Glomerular endothelial cell (primary cell): ENCODE results near the gene RRAGA. TPM values are rescaled to one million over a fixed set of nuclear protein-coding genes. Genes with fewer than 3 reads are reported as not detected.
"Not testable (repeated sequence)": the region's sequence is repeated elsewhere in the genome, so short reads cannot be mapped to it uniquely, and the experiment has no call there.

ENCODE experiments used
- DNase-seq: peaks from one replicate; pipeline ENCODE4 v3.0.0-alpha.2; 2011; ENCODE audit warnings: low read depth, low spot score; ENCODE audit errors: extremely low read depth
- total RNA-seq: library from RNA; depleted of rRNA; stranded (reverse); fragments of >200 nt; gene quantifications from 2 replicates; pipeline ENCODE4 v1.2.3, GENCODE V29; 2015

RRAGA gene
- total RNA-seq, 1 donor from 2014 or later = 76.7 TPM

DNA sequence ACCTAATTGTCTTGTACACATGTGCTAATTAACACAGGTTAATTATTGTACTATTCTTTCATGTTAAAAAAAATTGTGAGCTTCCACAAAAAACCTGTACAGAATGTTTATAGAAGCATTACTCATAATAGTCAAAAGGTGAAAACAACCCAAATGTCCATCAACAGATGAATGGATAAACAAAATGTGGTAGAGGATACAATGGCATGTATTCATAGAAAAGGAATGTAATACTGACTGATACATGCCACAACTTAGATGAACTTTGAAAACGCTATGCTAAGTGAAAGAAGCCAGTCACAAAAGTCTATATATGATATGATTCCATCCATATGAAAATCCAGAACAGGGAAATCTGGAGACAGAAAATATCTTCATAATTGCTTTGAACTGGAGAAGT, 25.6 kb downstream of the RRAGA start:
- DNase-seq = no peak

DNA sequence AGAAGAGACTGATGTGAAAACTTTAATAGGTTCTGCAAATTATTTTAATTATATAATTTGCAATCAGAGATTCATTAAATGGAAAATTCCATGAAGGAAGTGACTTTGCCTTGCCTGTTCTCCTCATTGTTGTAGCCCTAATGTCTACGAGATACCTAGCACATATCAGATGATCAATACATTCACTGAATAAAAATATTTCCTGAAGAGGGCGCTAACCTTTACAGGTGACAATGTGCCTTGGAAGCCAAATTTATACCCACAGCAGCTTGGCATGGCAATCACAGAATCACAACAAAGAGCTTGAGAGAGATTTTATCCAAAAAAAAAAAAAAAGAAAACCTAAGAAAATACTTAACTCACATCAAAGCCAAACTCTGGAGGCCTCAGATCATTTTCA, 36.1 kb downstream of the RRAGA start:
- no peak for DNase-seq

DNA sequence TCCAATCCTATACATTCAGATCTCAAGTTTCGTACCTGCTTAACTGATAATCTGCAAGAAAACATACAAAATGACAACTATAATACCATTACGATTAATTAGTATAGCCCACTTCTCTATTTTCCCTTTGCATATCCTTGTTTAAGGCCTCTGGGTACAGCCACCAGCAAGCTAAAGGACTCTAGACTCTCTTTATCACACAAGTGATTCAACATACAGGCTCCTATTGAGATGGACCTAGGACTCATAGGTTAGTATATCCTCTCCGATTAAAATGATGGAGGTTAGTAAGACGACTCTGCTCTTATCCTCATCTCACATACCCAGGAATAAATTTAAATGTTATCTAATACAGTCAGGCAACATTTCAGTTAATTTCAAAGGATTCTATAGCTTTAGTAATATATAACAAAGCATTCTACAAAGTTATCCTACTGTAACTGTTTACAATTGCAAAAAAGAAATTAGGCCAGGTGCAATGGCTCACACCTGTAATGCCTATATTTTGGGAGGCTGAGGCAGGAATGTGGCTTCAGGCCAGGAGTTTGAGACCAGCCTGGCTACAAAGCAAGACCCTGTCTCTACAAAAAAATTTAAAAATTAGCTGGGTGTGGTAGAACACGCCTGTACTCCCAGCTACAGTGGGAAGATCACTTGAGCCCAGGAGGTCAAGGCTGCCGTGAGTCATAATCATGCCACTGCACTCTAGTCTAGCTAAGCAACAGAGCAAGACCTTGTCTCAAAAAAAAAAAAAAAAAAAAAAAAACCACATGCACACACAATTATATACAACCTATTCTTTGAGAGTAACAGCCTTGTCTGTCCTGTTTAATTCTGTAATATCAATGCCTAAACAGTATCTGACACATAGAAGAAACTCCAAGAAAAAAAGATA, 38.1 kb downstream of the RRAGA start:
- no peak for DNase-seq

DNA sequence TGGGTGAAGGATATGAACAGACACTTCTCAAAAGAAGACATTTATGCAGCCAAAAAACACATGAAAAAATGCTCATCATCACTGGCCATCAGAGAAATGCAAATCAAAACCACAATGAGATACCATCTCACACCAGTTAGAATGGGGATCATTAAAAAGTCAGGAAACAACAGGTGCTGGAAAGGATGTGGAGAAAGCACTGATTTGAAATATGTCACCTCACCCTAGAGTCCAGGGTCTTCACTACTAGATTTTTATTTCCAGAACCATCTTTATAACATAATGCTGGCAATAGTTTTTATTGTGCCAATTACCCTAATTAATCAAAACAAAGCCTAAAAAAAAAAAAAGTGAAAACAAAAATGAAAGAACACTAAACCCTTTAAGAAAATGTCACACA, 48.2 kb downstream of the RRAGA start:
- not testable (repeated sequence) for DNase-seq

Other genes with a start within 250 kb of the RRAGA start
- gene SAXO1, start 16.2 kb upstream of the RRAGA start, total RNA-seq = not detected in 2 replicates
- 11.1 and 15.0 TPM in 2 replicates for gene HAUS6, start 53.5 kb downstream of the RRAGA start, total RNA-seq
- gene PLIN2, start 78.1 kb downstream of the RRAGA start, total RNA-seq = 61.4 and 106 TPM in 2 replicates
- 53.7 and 59.5 TPM in 2 replicates for gene DENND4C, start 181.3 kb downstream of the RRAGA start, total RNA-seq